T-helper 1 cell treated with Interleukin-12 subunit alpha and Interleukin-12 subunit beta and Interleukin-4 antibody, amounts not matched to agents 30 μg/mL and 1 μg/mL, for 36 hours (primary cell): Measurements from ENCODE around the gene CDX2.
"Not testable (repeated sequence)": the region's sequence is repeated elsewhere in the genome, so short reads cannot be mapped to it uniquely, and the experiment has no call there.

Experiments used
- H3K27ac Mint-ChIP-seq: one replicate; pipeline ENCODE4 v1.8.0; 2021; ENCODE audit warnings: mild to moderate bottlenecking, mixed read lengths
- H3K27me3 Mint-ChIP-seq: one replicate; pipeline ENCODE4 v1.8.0; 2021; ENCODE audit warnings: low read depth, mixed read lengths
- H3K36me3 Mint-ChIP-seq: one replicate; pipeline ENCODE4 v1.8.0; 2021; ENCODE audit warnings: low read depth, mixed read lengths
- H3K4me1 Mint-ChIP-seq: one replicate; pipeline ENCODE4 v1.8.0; 2021; ENCODE audit warnings: low read depth, mixed read lengths
- H3K4me3 Mint-ChIP-seq: one replicate; pipeline ENCODE4 v1.8.0; 2021; ENCODE audit warnings: mild to moderate bottlenecking, moderate library complexity, mixed read lengths
- H3K9me3 Mint-ChIP-seq: one replicate; pipeline ENCODE4 v1.8.0; 2021; ENCODE audit warnings: mixed read lengths

The CDX2 gene

DNA sequence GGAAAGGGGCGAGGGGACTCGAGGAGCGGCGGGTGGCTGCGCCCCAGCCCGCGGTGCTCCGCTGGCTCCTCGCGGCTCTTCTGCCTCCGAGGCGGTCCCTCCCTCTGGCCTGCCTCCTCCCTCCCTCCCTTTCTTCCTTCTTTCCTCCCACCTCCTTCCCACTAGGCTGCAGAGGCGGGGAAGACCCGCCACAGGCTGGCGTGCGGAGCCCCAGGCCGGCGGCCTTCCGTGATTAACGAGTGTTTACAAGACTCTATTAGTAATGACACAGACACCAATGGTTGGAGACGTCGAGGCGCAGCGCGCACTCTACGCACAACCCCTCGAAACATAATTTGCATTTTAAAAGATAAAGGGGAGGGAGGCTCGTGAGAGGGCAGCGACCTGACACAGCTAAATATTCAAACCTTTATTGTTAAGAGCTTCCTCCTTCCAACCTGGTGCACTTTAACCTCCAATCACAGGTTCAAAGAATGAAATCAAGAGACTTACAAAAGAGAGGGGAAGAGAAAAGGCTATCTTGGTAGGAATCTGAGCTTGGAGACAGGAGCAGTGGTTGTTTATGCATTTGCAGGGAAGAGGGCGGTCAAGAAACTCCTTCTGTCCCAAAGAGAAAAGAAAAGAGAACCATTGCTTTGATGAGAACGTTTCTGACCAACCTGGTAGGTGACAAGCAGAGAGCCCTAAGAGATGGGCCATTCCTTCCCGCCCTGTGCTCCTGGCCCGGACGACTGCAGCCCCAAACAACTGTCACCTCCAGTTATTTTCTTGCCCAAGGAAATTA lies at the start of gene CDX2:
Gene CDX2, minus strand, starts transcription at position 234 of the 784 bp plus-strand sequence. CDS start 309 bp downstream, outside the sequence.
- Mint-ChIP-seq H3K4me1 (peaks cover 5% of the 10 kb centered on the region), H3K27ac (peak within 1 kb of the TSS; percentile 29), H3K9me3 (no peaks in the 10 kb centered on the region), H3K36me3 (no peaks in the 10 kb centered on the region), H3K4me3 (no peak within 1 kb of the TSS), H3K27me3 (peaks cover 86% of the 10 kb centered on the region)

DNA sequence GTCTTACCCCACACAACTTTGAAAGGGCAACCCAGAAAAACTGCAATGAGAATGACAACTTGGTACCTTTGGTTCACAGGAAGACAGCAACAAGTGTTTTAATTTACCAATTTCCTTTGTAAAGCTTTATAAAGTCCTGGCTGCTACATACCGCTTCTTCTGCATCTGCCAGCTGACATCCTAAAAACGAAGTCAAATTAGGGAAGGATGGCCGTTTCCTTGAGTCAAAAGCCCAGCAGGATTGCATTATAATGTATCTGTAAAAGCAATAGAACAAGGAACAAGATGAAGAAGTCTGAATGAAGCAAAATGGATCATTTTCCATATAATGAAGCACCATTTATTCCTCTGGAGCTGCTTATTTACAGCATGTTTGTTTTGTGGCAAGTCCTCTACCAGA lies 45.2 kb upstream of the CDX2 start:
- Mint-ChIP-seq H3K4me3 (no peak overlapping the region), H3K27me3 (no peaks in the 10 kb centered on the region), H3K4me1 (peaks cover 2% of the 10 kb centered on the region), H3K36me3 (no peaks in the 10 kb centered on the region), H3K9me3 (no peaks in the 10 kb centered on the region), H3K27ac (no peak overlapping the region)

- H3K36me3 Mint-ChIP-seq = no peaks in the 10 kb centered on the region
- peaks cover 2% of the 10 kb centered on the region for H3K4me1 Mint-ChIP-seq
- no peaks in the 10 kb centered on the region for H3K9me3 Mint-ChIP-seq
- H3K27ac Mint-ChIP-seq = no peak overlapping the region
- no peaks in the 10 kb centered on the region for H3K27me3 Mint-ChIP-seq
- no peak overlapping the region for H3K4me3 Mint-ChIP-seq
Observed at GRCh38 chr13:28013482-28013881, 44.4 kb upstream of the CDX2 start.

DNA sequence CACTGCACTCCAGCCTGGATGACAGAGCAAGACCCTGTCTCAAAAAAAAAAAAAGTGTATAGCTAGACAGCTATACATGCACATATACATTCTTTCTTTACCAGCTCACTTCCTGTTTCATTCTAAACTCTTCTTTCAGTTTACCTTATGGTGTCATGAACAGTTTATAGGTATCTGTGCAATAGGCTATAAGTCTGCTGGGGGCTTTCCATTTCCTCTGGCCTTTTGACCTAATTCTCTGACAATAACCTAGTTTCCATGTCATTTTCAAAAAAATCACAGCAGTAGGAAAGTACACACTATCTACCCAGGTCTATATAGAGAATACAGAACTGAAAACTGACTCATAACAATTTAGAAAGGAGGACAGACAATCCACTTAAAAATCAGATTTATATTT lies 43.8 kb upstream of the CDX2 start:
- H3K9me3 Mint-ChIP-seq = no peaks in the 10 kb centered on the region
- H3K27me3 Mint-ChIP-seq = no peaks in the 10 kb centered on the region
- H3K4me1 Mint-ChIP-seq = peaks cover 2% of the 10 kb centered on the region
- no peak overlapping the region for H3K4me3 Mint-ChIP-seq
- no peak overlapping the region for H3K27ac Mint-ChIP-seq
- no peaks in the 10 kb centered on the region for H3K36me3 Mint-ChIP-seq

- H3K27ac Mint-ChIP-seq = no peak overlapping the region
Observed at GRCh38 chr13:28012383-28012782, 43.3 kb upstream of the CDX2 start.

DNA sequence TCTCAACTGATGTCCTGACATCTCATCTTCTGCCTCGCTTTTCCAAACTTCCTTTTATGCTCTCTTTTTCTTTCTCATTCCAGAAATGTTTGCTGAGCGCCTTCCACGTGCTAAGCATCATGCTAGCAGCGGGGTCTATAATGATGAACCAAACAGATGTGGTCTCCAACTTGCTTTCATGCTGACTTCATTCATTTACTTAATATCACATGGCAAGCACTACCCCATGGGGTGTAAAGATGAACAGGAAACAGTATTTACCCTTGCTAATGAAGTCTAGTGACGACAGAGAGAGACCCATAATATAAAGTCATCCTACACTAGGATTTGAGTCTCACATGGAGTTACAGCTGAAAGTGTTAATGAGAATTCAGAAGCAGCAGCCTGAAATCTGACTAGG lies 40.9 kb upstream of the CDX2 start:
- Mint-ChIP-seq H3K27me3 (no peaks in the 10 kb centered on the region), H3K36me3 (no peaks in the 10 kb centered on the region), H3K27ac (no peak overlapping the region), H3K4me1 (peaks cover 2% of the 10 kb centered on the region), H3K9me3 (no peaks in the 10 kb centered on the region), H3K4me3 (no peak overlapping the region)

More at GRCh38 chr13:28012383-28012782, 43.3 kb upstream of the CDX2 start:
- H3K27me3 Mint-ChIP-seq = no peaks in the 10 kb centered on the region
- H3K4me1 Mint-ChIP-seq = peaks cover 2% of the 10 kb centered on the region
- H3K9me3 Mint-ChIP-seq = no peaks in the 10 kb centered on the region
- H3K4me3 Mint-ChIP-seq = no peak overlapping the region
- H3K36me3 Mint-ChIP-seq = no peaks in the 10 kb centered on the region

DNA sequence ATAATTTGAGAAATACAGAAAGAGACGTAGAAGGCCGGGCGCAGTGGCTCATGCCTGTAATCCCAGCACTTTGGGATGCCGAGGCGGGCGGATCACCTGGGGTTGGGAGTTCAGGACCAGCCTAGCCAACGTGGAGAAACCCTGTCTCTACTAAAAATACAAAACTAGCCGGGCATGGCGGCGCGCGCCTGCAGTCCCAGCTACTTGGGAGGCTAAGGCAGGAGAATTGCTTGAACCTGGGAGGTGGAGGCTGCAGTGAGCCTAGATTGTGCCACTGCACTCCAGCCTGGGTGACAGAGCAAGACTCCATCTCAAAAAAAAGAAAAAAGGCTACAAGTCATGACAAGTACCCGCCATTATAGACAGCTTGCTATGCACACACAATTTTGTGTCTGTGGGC lies 35.9 kb upstream of the CDX2 start:
- not testable (repeated sequence) for H3K4me1 Mint-ChIP-seq, H3K4me3 Mint-ChIP-seq, H3K36me3 Mint-ChIP-seq, H3K9me3 Mint-ChIP-seq, H3K27me3 Mint-ChIP-seq, H3K27ac Mint-ChIP-seq

DNA sequence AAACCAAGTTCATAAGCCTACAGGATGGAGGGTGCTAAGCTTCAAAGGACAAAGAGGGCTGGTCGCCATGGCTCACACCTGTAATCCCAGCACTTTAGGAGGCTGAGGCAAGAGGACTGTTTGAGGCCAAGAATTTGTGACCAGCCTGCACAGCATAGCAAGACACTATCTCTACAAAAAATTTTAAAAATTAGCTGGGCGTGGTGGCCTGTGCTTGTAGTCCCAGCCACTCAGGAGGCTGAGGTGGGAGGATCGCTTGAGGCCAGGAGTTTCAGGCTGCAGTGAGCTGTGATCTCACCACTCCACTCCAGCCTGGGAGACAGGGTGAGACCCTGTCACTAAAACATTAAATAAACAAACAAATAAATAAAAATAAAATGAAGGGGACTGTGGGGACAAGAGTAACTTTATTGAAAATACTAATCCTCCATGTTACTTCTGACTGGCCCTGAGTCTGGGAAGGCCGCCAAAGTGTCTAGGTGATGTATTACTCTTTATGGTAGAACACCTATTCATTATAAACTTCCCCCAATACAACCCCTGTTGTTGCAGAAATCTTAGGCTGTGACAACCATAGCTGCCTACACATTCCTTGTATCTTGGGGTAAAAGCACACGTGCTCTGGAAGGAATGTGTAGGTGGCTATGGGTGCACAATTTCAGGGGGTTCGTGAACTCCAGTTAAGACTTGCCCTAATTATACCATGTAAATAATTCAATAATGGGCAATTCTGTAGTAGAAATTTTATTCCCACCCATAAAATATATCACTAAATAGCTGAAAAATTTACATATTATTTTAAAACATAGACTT lies 34.0 kb upstream of the CDX2 start:
- H3K9me3 Mint-ChIP-seq = no peaks in the 10 kb centered on the region
- H3K27ac Mint-ChIP-seq = no peak overlapping the region
- no peak overlapping the region for H3K4me3 Mint-ChIP-seq
- peaks cover 1% of the 10 kb centered on the region for H3K4me1 Mint-ChIP-seq
- H3K27me3 Mint-ChIP-seq = no peaks in the 10 kb centered on the region
- H3K36me3 Mint-ChIP-seq = no peaks in the 10 kb centered on the region

DNA sequence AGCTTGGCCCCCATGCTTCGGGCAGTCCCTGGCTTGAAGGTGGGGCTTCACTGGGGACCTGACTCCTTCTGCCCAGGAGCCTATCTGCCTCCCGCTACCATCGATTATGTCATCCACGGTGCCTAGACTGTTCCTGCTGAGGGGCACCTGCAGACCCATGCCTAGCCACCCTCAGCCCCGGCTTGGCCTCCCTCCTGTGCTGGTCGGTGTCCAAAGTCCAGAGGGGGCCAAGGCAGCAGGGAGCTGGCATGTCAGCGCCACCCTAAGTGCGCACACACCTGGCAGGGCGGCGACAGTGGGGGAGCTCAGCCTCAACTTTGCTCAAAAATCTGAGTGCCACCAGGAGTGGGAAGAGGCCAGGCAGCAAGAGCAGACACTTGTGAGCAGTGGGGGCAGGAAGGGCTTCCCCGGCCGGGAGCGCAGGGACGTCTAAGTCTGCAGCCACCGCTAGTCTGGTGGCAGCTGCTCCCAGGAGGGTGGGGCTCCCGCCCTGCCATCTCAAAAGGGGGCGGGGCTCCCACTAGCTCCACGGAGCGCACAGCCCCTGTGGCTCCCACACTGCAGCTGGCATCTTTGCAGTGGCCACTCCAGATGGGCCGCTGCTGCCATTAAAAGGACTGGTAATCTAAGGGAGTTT lies 32.8 kb upstream of the CDX2 start:
- no peaks in the 10 kb centered on the region for H3K36me3 Mint-ChIP-seq
- H3K4me1 Mint-ChIP-seq = peaks cover 3% of the 10 kb centered on the region
- H3K4me3 Mint-ChIP-seq = no peak overlapping the region
- H3K27ac Mint-ChIP-seq = no peak overlapping the region
- no peaks in the 10 kb centered on the region for H3K27me3 Mint-ChIP-seq
- H3K9me3 Mint-ChIP-seq = no peaks in the 10 kb centered on the region

GRCh38 chr13:28001049-28001448 lies 31.9 kb upstream of the CDX2 start:
- Mint-ChIP-seq H3K27ac (no peak overlapping the region), H3K4me1 (peaks cover 3% of the 10 kb centered on the region), H3K27me3 (no peaks in the 10 kb centered on the region), H3K4me3 (no peak overlapping the region), H3K9me3 (no peaks in the 10 kb centered on the region), H3K36me3 (no peaks in the 10 kb centered on the region)

- peaks cover under 1% of the 10 kb centered on the region for H3K27me3 Mint-ChIP-seq
- no peak overlapping the region for H3K4me3 Mint-ChIP-seq
- no peak overlapping the region for H3K27ac Mint-ChIP-seq
- no peaks in the 10 kb centered on the region for H3K36me3 Mint-ChIP-seq
- peaks cover 3% of the 10 kb centered on the region for H3K4me1 Mint-ChIP-seq
- no peaks in the 10 kb centered on the region for H3K9me3 Mint-ChIP-seq
Observed at GRCh38 chr13:28000567-28000966, 31.5 kb upstream of the CDX2 start.

DNA sequence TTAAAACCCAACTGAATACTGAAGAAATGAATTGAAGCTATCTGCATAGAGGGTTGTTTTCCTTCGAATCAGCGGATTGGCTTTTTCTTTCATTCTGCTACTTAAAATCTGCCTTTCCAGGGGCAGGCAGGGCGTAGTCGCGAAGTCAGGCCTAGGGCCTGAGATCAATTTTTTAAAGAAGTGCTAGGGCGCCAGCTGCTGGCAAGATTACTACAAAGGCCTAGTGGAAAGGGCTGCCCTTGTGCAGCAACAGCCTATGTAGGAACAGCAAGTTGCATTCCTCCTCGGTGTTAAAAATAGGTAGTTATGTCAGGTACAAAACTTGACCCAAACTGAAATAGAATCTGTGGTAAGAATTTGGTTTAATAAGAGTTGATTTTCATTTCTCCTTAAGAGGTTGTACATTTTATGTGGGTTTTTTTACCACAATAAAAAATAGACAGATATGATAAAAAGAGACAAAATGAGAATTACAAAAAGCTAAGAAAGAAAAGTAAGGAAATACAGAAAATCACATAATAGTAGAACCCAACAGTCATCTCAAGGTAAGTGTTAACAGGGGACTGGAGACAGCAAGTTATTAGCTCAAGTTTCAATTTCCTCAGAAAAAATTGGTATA lies 28.9 kb upstream of the CDX2 start:
- H3K9me3 Mint-ChIP-seq = no peaks in the 10 kb centered on the region

DNA sequence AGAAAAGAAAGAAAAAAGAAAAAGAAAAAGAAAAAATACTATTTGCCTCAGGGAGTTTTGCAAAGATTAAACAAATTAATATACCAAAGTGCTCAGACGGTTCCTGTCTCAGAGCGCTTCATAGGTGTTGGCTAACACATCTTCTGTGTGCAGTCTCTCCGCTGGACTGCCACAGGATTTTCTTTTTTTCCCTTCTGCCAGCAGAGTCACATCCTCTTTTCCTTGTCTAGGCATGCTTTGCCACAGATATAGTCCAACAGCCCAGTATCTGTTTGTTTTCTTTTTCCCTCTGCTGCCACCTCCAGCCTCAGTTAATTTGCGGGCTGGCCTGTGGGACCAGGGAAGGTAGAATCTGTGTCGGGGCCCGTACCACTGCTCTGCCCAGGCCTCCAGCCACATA lies 22.8 kb upstream of the CDX2 start:
- peaks cover 9% of the 10 kb centered on the region for H3K27me3 Mint-ChIP-seq
- H3K27ac Mint-ChIP-seq = no peak overlapping the region
- H3K36me3 Mint-ChIP-seq = no peaks in the 10 kb centered on the region
- no peaks in the 10 kb centered on the region for H3K4me1 Mint-ChIP-seq
- H3K9me3 Mint-ChIP-seq = no peaks in the 10 kb centered on the region
- H3K4me3 Mint-ChIP-seq = no peak overlapping the region

More for the DNA sequence above, 28.9 kb upstream of the CDX2 start:
- Mint-ChIP-seq H3K4me3 (no peak overlapping the region), H3K36me3 (no peaks in the 10 kb centered on the region), H3K27me3 (peaks cover 3% of the 10 kb centered on the region), H3K4me1 (peaks cover 3% of the 10 kb centered on the region), H3K27ac (no peak overlapping the region)

GRCh38 chr13:27988520-27988919 lies 19.4 kb upstream of the CDX2 start, which contains the start of gene URAD:
Gene URAD, minus strand, starts transcription at chr13:27988693. Its CDS starts 56 bp downstream, at chr13:27988637.
- no peaks in the 10 kb centered on the region for H3K36me3 Mint-ChIP-seq
- H3K27ac Mint-ChIP-seq = no peak within 1 kb of the TSS
- H3K9me3 Mint-ChIP-seq = no peaks in the 10 kb centered on the region
- H3K4me3 Mint-ChIP-seq = no peak within 1 kb of the TSS
- peaks cover 14% of the 10 kb centered on the region for H3K27me3 Mint-ChIP-seq
- peaks cover 1% of the 10 kb centered on the region for H3K4me1 Mint-ChIP-seq
